IPS DF 6.9 (cell line): ENCODE data around the gene ITIH4.

ENCODE experiments used
- DNase-seq: peaks from one replicate; pipeline ENCODE4 v3.0.0-alpha.2; 2013; ENCODE audit warnings: low read depth, low spot score
- H3K27ac ChIP-seq: one replicate; pipeline ENCODE4 v1.5.1; 2013; ENCODE audit warnings: low read length, control low read depth
- H3K27me3 ChIP-seq: 2 replicates; pipeline ENCODE4 v1.6.1; 2013; ENCODE audit warnings: mild to moderate bottlenecking, low read length; ENCODE audit not compliant: control insufficient read depth, insufficient read depth
- H3K36me3 ChIP-seq: 2 replicates; pipeline ENCODE4 v1.6.1; 2013; ENCODE audit warnings: low read length; ENCODE audit not compliant: control insufficient read depth, insufficient read depth
- H3K4me1 ChIP-seq: 2 replicates; pipeline ENCODE4 v1.6.1; 2013; ENCODE audit warnings: low read length; ENCODE audit not compliant: control insufficient read depth, insufficient read depth
- H3K4me3 ChIP-seq: 2 replicates; pipeline ENCODE4 v1.5.1; 2013; ENCODE audit warnings: mild to moderate bottlenecking, low read length
- H3K9me3 ChIP-seq: 2 replicates; pipeline ENCODE4 v1.6.1; 2013; ENCODE audit warnings: low read length, inconsistent platforms; ENCODE audit not compliant: control insufficient read depth, insufficient read depth
- WGBS: extraction: QIAGEN DNeasy Blood & Tissue Kit; methylation state at CpG from one replicate; pipeline ENCODE4 v1.1.7; 2013; ENCODE audit warnings: mixed read lengths, missing lambda C conversion rate; ENCODE audit not compliant: insufficient read length, insufficient coverage; 5-methylcytosine and 5-hydroxymethylcytosine counted together

The ITIH4 gene

DNA sequence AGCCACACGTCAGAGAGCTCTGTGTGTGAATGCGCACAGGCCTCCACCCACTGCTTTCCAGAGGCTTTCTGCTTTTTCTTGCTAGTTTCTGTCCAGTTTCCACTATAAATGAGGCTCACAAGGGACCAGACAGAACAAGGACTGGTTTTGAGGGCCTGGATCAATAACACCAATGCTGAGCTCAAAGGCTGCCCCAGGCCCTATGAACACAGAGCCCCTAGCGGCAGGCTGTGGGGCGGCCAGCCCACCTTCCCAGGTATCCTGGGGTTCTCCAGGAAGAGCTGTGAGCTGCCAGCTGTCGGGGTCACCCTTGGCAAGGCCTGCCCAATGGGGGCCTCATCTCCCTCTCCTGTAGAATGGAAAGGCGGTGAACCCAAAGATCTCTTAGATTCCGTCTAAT lies 38.1 kb downstream of the ITIH4 start:
- H3K27ac ChIP-seq: no peak overlapping the region
- no peaks in the 10 kb centered on the region for H3K4me1 ChIP-seq
- no peaks in the 10 kb centered on the region for H3K27me3 ChIP-seq
- WGBS: no CpG with 5 or more reads among the region's 7 CpGs
- no peak for DNase-seq
- no peaks in the 10 kb centered on the region for H3K36me3 ChIP-seq
- H3K9me3 ChIP-seq: no peaks in the 10 kb centered on the region
- H3K4me3 ChIP-seq: no peak overlapping the region

DNA sequence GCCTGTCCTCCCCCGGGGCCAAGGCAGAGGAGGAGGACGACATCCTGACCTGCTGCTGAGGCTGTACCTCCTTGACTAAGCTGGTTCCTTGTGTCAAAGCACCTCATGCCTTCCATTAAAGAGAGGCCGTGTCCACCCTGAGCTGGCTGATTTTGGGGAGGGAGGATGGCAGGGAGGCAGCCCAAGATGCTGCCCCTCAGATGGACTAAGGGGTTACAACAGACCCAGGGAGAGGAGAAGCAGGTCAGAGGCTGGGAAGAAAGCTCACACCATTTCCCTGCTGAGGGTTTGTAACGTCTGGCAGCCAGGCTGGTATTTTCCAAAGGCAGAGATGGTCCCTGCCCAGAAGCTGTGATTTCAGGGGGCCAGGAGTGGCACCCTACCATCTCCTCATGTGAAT lies 38.5 kb downstream of the ITIH4 start:
- Histone ChIP-seq H3K9me3 (no peaks in the 10 kb centered on the region), H3K27ac (no peak overlapping the region), H3K27me3 (no peaks in the 10 kb centered on the region), H3K4me1 (no peaks in the 10 kb centered on the region), H3K36me3 (no peaks in the 10 kb centered on the region), H3K4me3 (no peak overlapping the region)
- no CpG with 5 or more reads among the region's 4 CpGs for WGBS
- DNase-seq: no peak

- no CpG with 5 or more reads among the region's 12 CpGs for WGBS
- Histone ChIP-seq H3K27me3 (no peaks in the 10 kb centered on the region), H3K36me3 (no peaks in the 10 kb centered on the region), H3K27ac (no peak overlapping the region), H3K4me3 (no peak overlapping the region), H3K4me1 (no peaks in the 10 kb centered on the region), H3K9me3 (no peaks in the 10 kb centered on the region)
- DNase-seq: no peak
Observed at GRCh38 chr3:52791366-52791765, 39.1 kb downstream of the ITIH4 start.

- Histone ChIP-seq H3K27me3 (no peaks in the 10 kb centered on the region), H3K4me1 (no peaks in the 10 kb centered on the region), H3K9me3 (no peaks in the 10 kb centered on the region), H3K27ac (no peak overlapping the region), H3K4me3 (no peak overlapping the region), H3K36me3 (no peaks in the 10 kb centered on the region)
- WGBS: no CpG with 5 or more reads among the region's 13 CpGs
- DNase-seq: no peak
Observed at GRCh38 chr3:52790741-52791140, 39.7 kb downstream of the ITIH4 start.

- no peaks in the 10 kb centered on the region for H3K4me1 ChIP-seq
- no peak for DNase-seq
- H3K36me3 ChIP-seq: no peaks in the 10 kb centered on the region
- H3K27me3 ChIP-seq: no peaks in the 10 kb centered on the region
- H3K4me3 ChIP-seq: no peak overlapping the region
- WGBS: no CpG with 5 or more reads among the region's 7 CpGs
- H3K9me3 ChIP-seq: no peaks in the 10 kb centered on the region
- no peak overlapping the region for H3K27ac ChIP-seq
Observed at GRCh38 chr3:52790337-52790736, 40.1 kb downstream of the ITIH4 start.

DNA sequence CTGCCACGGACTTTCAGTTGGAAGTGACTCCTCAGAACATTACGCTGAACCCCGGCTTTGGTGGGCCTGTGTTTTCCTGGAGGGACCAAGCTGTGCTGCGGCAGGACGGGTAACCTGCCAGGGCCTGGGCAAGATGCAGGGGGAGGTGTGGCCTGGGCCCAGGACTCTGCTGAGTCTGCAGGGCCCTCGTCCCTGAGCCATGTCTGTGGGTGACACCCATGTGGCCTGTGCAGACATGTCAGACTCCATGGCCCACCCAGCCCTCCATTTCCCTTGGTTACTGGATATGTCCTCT lies 40.8 kb downstream of the ITIH4 start:
- no peaks in the 10 kb centered on the region for H3K4me1 ChIP-seq
- H3K4me3 ChIP-seq: no peak overlapping the region
- WGBS: no CpG with 5 or more reads among the region's 6 CpGs
- no peaks in the 10 kb centered on the region for H3K36me3 ChIP-seq
- no peak for DNase-seq
- H3K9me3 ChIP-seq: no peaks in the 10 kb centered on the region
- no peaks in the 10 kb centered on the region for H3K27me3 ChIP-seq
- H3K27ac ChIP-seq: no peak overlapping the region

- H3K4me3 ChIP-seq: no peak overlapping the region
- no CpG with 5 or more reads among the region's 16 CpGs for WGBS
- DNase-seq: no peak
- H3K27ac ChIP-seq: no peak overlapping the region
- H3K9me3 ChIP-seq: no peaks in the 10 kb centered on the region
- no peaks in the 10 kb centered on the region for H3K36me3 ChIP-seq
- H3K4me1 ChIP-seq: no peaks in the 10 kb centered on the region
- H3K27me3 ChIP-seq: no peaks in the 10 kb centered on the region
Observed at GRCh38 chr3:52788890-52789745, 41.4 kb downstream of the ITIH4 start.

GRCh38 chr3:52787672-52788625 lies 42.5 kb downstream of the ITIH4 start:
- Histone ChIP-seq H3K27me3 (no peaks in the 10 kb centered on the region), H3K4me1 (no peaks in the 10 kb centered on the region), H3K9me3 (no peaks in the 10 kb centered on the region), H3K27ac (no peak overlapping the region), H3K36me3 (no peaks in the 10 kb centered on the region), H3K4me3 (no peak overlapping the region)
- no CpG with 5 or more reads among the region's 17 CpGs for WGBS
- no peak for DNase-seq

DNA sequence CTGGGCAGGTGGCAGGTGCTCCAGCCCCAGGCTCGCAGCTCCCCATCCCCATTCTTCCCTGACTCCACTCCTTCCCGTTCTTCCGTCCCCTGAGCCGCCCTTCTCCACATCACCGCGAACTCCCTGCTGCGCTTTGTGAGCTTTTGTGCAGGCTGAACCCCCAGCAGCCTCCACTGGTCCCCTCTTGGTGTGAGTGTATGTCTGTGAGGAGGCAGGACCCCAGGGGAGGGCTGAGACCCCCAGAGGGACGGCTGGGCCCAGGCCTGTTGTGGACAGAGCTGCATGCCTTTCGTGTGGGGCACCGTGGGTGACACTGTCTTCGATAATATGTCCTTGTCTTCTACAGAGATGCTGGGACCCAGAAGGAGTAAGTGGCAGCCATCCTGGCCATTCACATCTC lies 43.2 kb downstream of the ITIH4 start:
- H3K4me3 ChIP-seq: no peak overlapping the region
- H3K27ac ChIP-seq: no peak overlapping the region
- DNase-seq: no peak
- no peaks in the 10 kb centered on the region for H3K4me1 ChIP-seq
- H3K27me3 ChIP-seq: no peaks in the 10 kb centered on the region
- WGBS: no CpG with 5 or more reads among the region's 11 CpGs
- no peaks in the 10 kb centered on the region for H3K36me3 ChIP-seq
- H3K9me3 ChIP-seq: no peaks in the 10 kb centered on the region

- no peaks in the 10 kb centered on the region for H3K9me3 ChIP-seq
- H3K4me1 ChIP-seq: no peaks in the 10 kb centered on the region; the same call in 1 of the 2 replicates
- no peak for DNase-seq
- no peak overlapping the region for H3K27ac ChIP-seq
- no CpG with 5 or more reads among the region's 19 CpGs for WGBS
- no peak overlapping the region for H3K4me3 ChIP-seq
- H3K27me3 ChIP-seq: no peaks in the 10 kb centered on the region
- no peaks in the 10 kb centered on the region for H3K36me3 ChIP-seq
Observed at GRCh38 chr3:52786330-52787215, 43.9 kb downstream of the ITIH4 start.
